K562 (cell line): ENCODE measurements around the gene CCDC175. TPM values are rescaled to one million over a fixed set of nuclear protein-coding genes. Genes with fewer than 3 reads are reported as not detected.
A peak's percentile ranks its signal among the peaks of the same experiment; 100 is the strongest.

Experiments
- ATAC-seq: fragments of 200-7000 bp; cut with Tn5 transposase; 3 replicates; pipeline ENCODE4 v1.9.1; 2020; ENCODE audit warnings: moderate library complexity
- BruUV-seq: library from RNA; stranded (reverse); fragments of 400-500 nt; replicated peaks from 2 replicates; lab custom pipeline; 2021; lab: Mats Ljungman, UMichigan
- CTCF ChIA-PET: fragments of 300-600 bp; formaldehyde crosslinking; extraction: SDS; loops from one replicate; lab custom pipeline; 2021; ENCODE audit warnings: low intra/inter-chr PET ratio; lab: Yijun Ruan, JAX
- POLR2A ChIA-PET: fragments of 300-600, 350-650 bp; sonication (Branson Sonifier 250); formaldehyde crosslinking; extraction: SDS; loops from one replicate; lab custom pipeline; 2021; ENCODE audit warnings: antibody characterized with exemption, inconsistent platforms; lab: Yijun Ruan, JAX
- DNase-seq, 4 experiments: peaks; one replicate each; pipeline versions ENCODE4 v3.0.0 to v3.0.0-alpha.2; 2011 to 2018; ENCODE audit warnings: low spot score in 3 of 4, mixed read lengths in 3 of 4; ENCODE audit errors: extremely low read depth in 1 of 4
- FAIRE-seq: peaks from 2 replicates; lab custom pipeline; 2011; peaks lifted over from hg19 to GRCh38; lab: Jason Lieb, UNC
- H2AFZ ChIP-seq: 2 replicates; pipeline ENCODE4 v1.6.0; 2011; ENCODE audit warnings: low read depth, low read length, control low read depth, inconsistent platforms
- H3K27ac ChIP-seq: fragments of 200-600 bp; 3 replicates; pipeline ENCODE4 v1.8.0; 2011; ENCODE audit warnings: low read depth, mild to moderate bottlenecking, control low read depth, inconsistent platforms, low read length, moderate library complexity, mixed read lengths; ENCODE audit errors: extremely low read depth
- H3K27me3 ChIP-seq, 2 experiments: fragments of 300-600 bp in 1 of 2; 2 replicates in 1 of 2; 3 replicates in 1 of 2; pipeline versions ENCODE4 v1.6.0 to v1.8.0; 2011; ENCODE audit warnings: inconsistent platforms in 2 of 2, low read length in 2 of 2, mild to moderate bottlenecking in 1 of 2, mixed read lengths in 1 of 2, moderate library complexity in 1 of 2; ENCODE audit not compliant: control insufficient read depth in 2 of 2, insufficient read depth in 2 of 2
- H3K36me3 ChIP-seq: fragments of 300-600 bp; 3 replicates; pipeline ENCODE4 v1.8.0; 2011; ENCODE audit warnings: mild to moderate bottlenecking, low read length, inconsistent platforms; ENCODE audit not compliant: control insufficient read depth, insufficient read depth
- H3K4me1 ChIP-seq, 2 experiments: fragments of 200-600 bp in 1 of 2; replicated peaks in 1 of 2; 2 replicates in 1 of 2; 3 replicates in 1 of 2; pipeline versions ENCODE4 v1.5.1 to v1.8.0; 2011; ENCODE audit warnings: inconsistent platforms in 2 of 2, low read length in 2 of 2, mild to moderate bottlenecking in 1 of 2, mixed read lengths in 1 of 2, moderate library complexity in 1 of 2; ENCODE audit not compliant: control insufficient read depth in 2 of 2, insufficient read depth in 2 of 2
- H3K4me2 ChIP-seq: 2 replicates; pipeline ENCODE4 v1.6.1; 2011; ENCODE audit warnings: low read length, control low read depth, inconsistent platforms, mixed read lengths; ENCODE audit not compliant: insufficient read depth
- H3K4me3 ChIP-seq: fragments of 200-600 bp; sonication (generic), shearing (Covaris generic); 2 replicates; pipeline ENCODE4 v1.5.1; 2016; ENCODE audit warnings: control low read depth, inconsistent platforms
- H3K79me2 ChIP-seq: fragments of 200-600 bp; 3 replicates; pipeline ENCODE4 v1.8.0; 2011; ENCODE audit warnings: low read length, inconsistent platforms; ENCODE audit not compliant: control insufficient read depth, insufficient read depth
- H3K9ac ChIP-seq, 2 experiments: 2 replicates each; pipeline versions ENCODE4 v1.6.0 to v1.6.1; 2011; ENCODE audit warnings: low read depth in 2 of 2, low read length in 2 of 2, control low read depth in 1 of 2, inconsistent platforms in 1 of 2, mild to moderate bottlenecking in 1 of 2, mixed read lengths in 1 of 2; ENCODE audit not compliant: insufficient read depth in 1 of 2
- H3K9me1 ChIP-seq: one replicate; pipeline ENCODE4 v1.6.0; 2011; ENCODE audit warnings: inconsistent platforms, mild to moderate bottlenecking, low read length, moderate library complexity; ENCODE audit not compliant: control insufficient read depth, insufficient read depth
- H3K9me3 ChIP-seq: replicated peaks from 2 replicates; pipeline ENCODE4 v1.5.1; 2011; ENCODE audit warnings: low read depth, low read length, inconsistent platforms; ENCODE audit not compliant: control insufficient read depth, insufficient read depth
- H4K20me1 ChIP-seq: replicated peaks from 2 replicates; pipeline ENCODE4 v1.6.1; 2011; ENCODE audit warnings: low read length, inconsistent platforms, mixed read lengths; ENCODE audit not compliant: control insufficient read depth, insufficient read depth
- ARID4B ChIP-seq: sonication (generic); formaldehyde crosslinking; IDR thresholded peaks from 2 replicates; pipeline ENCODE4 v1.8.0; 2022; ENCODE audit warnings: mild to moderate bottlenecking, missing genetic modification reagents
- HDAC6 ChIP-seq: IDR thresholded peaks from 2 replicates; pipeline ENCODE4 v1.6.1; 2012; ENCODE audit warnings: low read depth, mild to moderate bottlenecking, control low read depth, inconsistent platforms, low read length, moderate library complexity
- HLTF ChIP-seq: fragments of 450-650 bp; IDR thresholded peaks from 2 replicates; pipeline ENCODE4 v1.6.1; 2016
- HNRNPK ChIP-seq: fragments of 200-400 bp; formaldehyde crosslinking; IDR thresholded peaks from one replicate; pipeline ENCODE4 v1.6.1; 2018; ENCODE audit warnings: mild to moderate bottlenecking, low read depth, low read length; ENCODE audit not compliant: poor library complexity, severe bottlenecking
- SMARCB1 ChIP-seq: IDR thresholded peaks from 2 replicates; pipeline ENCODE4 v1.6.1; 2011; ENCODE audit warnings: improper control_type of control experiment, low read depth; ENCODE audit not compliant: insufficient read length
- in situ Hi-C: fragments of 300-500 bp; cut with MboI; formaldehyde crosslinking; loops from 4 replicates; pipeline ENCODE4 v1.15.0; 2018; ENCODE audit warnings: inconsistent platforms, mixed read lengths
- intact Hi-C: fragments of 100-400 bp; cut with micrococcal nuclease; formaldehyde crosslinking; loops from 2 replicates; pipeline ENCODE4 v1.14.2; 2022
- polyA plus RNA-seq, 8 experiments: library from polyadenylated mRNA; depleted of rRNA in 4 of 8; stranded (reverse) in 5 of 8; unstranded in 3 of 8; fragments of >200 nt; fragmentation: Nextera tagmentation in 2 of 8; fragmentation: Illumina TruSeq in 1 of 8; extraction: Ambion mirVana in 2 of 8; extraction: Trizol in 1 of 8; gene quantifications; 2 replicates each; pipeline versions ENCODE4 v1.2.1 to v1.2.3, GENCODE V29; 2011 to 2014; ENCODE audit warnings: inconsistent platforms in 1 of 8, missing spikeins in 1 of 8
- total RNA-seq, 7 experiments: library from RNA; depleted of rRNA in 6 of 7; stranded (reverse); fragments of >200 nt in 6 of 7; fragmentation: Illumina TruSeq in 2 of 7; extraction: Trizol in 2 of 7; gene quantifications; 2 replicates each; pipeline versions ENCODE4 v1.2.1 to v1.2.3, GENCODE V29; 2011 to 2021; ENCODE audit warnings: low replicate concordance in 1 of 7

Gene CCDC175
- total and polyA plus RNA-seq, 9 of the 15 experiments (the other 6 are each of a cell fraction or from before 2014, with no cell fraction given), result not detected

GRCh38 chr14:59532419-59532818 is 44.2 kb downstream of the CCDC175 start (continued):
- TF ChIP-seq ARID4B (CRISPR knock-in tag) (no peak), SMARCB1 (no peak)

- CTCF ChIA-PET, result no interaction called here
- BruUV-seq, result no TSS peak
- FAIRE-seq (no peak), ATAC-seq (no peak), DNase-seq (no peak)
- intact Hi-C loops, result no loop called here
- H3K27ac ChIP-seq, result no peak overlapping the region
- in situ Hi-C loops, result no loop called here
- no peak overlapping the region for H3K4me2 ChIP-seq
- no peak overlapping the region for H3K9ac ChIP-seq
- no peak overlapping the region for H3K4me3 ChIP-seq
- no peaks in the 10 kb centered on the region for H3K9me3 ChIP-seq
- POLR2A ChIA-PET, result no interaction called here
- no peaks in the 10 kb centered on the region for H4K20me1 ChIP-seq
- no peaks in the 10 kb centered on the region for H3K4me1 ChIP-seq
- no peak overlapping the region for H2AFZ ChIP-seq
- no peaks in the 10 kb centered on the region for H3K36me3 ChIP-seq
- H3K27me3 ChIP-seq, result no peaks in the 10 kb centered on the region
- peak; percentile 54 for TF ChIP-seq HNRNPK
- no peak for TF ChIP-seq HLTF
- no peak for TF ChIP-seq HDAC6
- H3K9me1 ChIP-seq, result no peaks in the 10 kb centered on the region
- H3K79me2 ChIP-seq, result no peaks in the 10 kb centered on the region
Measured at GRCh38 chr14:59530349-59530748, 46.3 kb downstream of the CCDC175 start.
